Measurements from ENCODE around the gene DESI2.

GRCh38 chr1:244695937-244696336 lies 43.0 kb downstream of the DESI2 start:
- TF ChIP-seq CTCF (conservative IDR thresholded peaks at IDR 0.05; ENCODE audit: low read depth, low read length): no peak
- no peak for TF ChIP-seq EZH2 (IDR thresholded peaks at IDR 0.05; ENCODE audit: low read length, unreplicated experiment)
- TF ChIP-seq EZH2phosphoT487 (IDR thresholded peaks at IDR 0.05; ENCODE audit: borderline replicate concordance, low read length): no peak

All from PC-3 (cell line).